ENCODE data around the gene PRSS38. TPM values are rescaled to one million over a fixed set of nuclear protein-coding genes. Genes with fewer than 3 reads are reported as not detected.

The PRSS38 gene
- total RNA-seq, 1 experiment from 2014 or later, result not detected

DNA sequence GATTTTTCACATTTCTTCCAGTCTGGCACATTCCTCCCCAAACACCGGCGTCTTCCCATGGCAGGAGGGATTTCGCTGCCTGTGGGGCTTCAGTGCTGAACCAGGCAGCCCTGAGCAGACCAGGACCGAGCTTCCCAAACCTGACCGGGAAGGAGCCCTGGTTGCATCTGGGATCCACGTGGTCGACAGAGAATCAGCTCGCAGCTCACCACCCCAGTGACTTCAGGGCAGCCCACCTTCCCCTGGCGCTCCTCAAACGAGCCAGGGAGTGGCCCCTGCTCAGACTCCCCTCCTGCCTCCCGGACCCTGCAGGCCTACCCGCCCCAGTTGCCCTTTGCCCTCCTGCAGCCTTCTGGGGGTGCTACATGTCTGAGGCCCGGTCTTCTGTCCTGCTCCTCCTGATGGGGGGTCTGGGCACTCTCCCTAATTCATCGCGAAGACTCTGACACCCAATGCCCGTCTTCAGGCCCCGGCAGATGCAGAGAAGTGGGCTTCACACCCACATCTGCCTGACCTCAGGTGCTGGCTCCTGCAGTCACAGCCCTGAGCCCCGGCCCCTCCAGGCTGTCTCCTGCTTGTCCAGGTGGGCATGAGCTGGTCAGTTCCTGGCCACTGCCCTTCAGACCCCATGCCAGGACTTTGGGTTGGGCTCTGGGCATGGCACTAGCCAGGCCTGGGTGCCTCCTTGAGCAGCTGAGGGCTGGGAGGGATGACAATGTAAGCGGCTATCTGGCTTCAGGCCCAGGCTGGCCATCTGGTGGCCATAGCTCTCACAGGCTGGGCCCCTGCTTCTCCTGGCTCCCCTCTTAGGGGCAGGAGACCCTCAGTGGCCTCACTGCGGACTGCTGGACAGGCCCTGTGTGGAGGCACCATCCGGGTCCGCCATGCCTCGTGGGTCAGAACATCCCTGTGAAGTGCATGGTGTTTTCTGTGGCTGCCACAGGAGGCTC, 26.1 kb upstream of the PRSS38 start:
- H3K4me1 Mint-ChIP-seq (ENCODE audit: insufficient read depth, unreplicated experiment), result peaks cover 7% of the 10 kb centered on the region
- no peak for DNase-seq (ENCODE audit: unreplicated experiment)
- H3K27me3 Mint-ChIP-seq (ENCODE audit: insufficient read depth, unreplicated experiment), result no peaks in the 10 kb centered on the region
- ChIA-PET CTCF (interaction anchor here (0.6 to 3.4 kb wide), 5 partner anchors 17 to 308 kb away, joined by 3 to 13 read pairs (median 3); no protein-coding TSS in a partner anchor), POLR2A (interaction anchor here (1.0 to 2.4 kb wide), 3 partner anchors 18 to 156 kb away, joined by 4 to 16 read pairs (median 6); no protein-coding TSS in a partner anchor)
- TF ChIP-seq CTCF (IDR thresholded peaks at IDR 0.05; ENCODE audit: unreplicated experiment), result no peak
- BruUV-seq (replicated peaks), result no TSS peak
- H3K4me3 Mint-ChIP-seq (ENCODE audit: unreplicated experiment), result peak overlapping the region; percentile 71
- intact Hi-C loops (cut with micrococcal nuclease), result no loop called here
- no peaks in the 10 kb centered on the region for H3K9me3 Mint-ChIP-seq (ENCODE audit: unreplicated experiment)
- peaks cover 8% of the 10 kb centered on the region for H3K36me3 Mint-ChIP-seq (ENCODE audit: insufficient read depth, unreplicated experiment)
- no peak overlapping the region for H3K27ac Mint-ChIP-seq (ENCODE audit: low read depth, unreplicated experiment)

- intact Hi-C loops (cut with micrococcal nuclease), result no loop called here
- Mint-ChIP-seq H3K4me1 (ENCODE audit: insufficient read depth, unreplicated experiment) (peaks cover 12% of the 10 kb centered on the region), H3K4me3 (ENCODE audit: unreplicated experiment) (no peak overlapping the region), H3K36me3 (ENCODE audit: insufficient read depth, unreplicated experiment) (peaks cover 8% of the 10 kb centered on the region), H3K27me3 (ENCODE audit: insufficient read depth, unreplicated experiment) (no peaks in the 10 kb centered on the region), H3K27ac (ENCODE audit: low read depth, unreplicated experiment) (no peak overlapping the region), H3K9me3 (ENCODE audit: unreplicated experiment) (no peaks in the 10 kb centered on the region)
- no TSS peak for BruUV-seq (replicated peaks)
- ChIA-PET POLR2A (interaction anchor here (1.0 kb wide), 1 partner anchor 156 kb away, joined by 4 read pairs; no protein-coding TSS in a partner anchor), CTCF (interaction anchor here (0.6 to 3.4 kb wide), 4 partner anchors 11 to 109 kb away, joined by 3 to 13 read pairs (median 3); no protein-coding TSS in a partner anchor)
- DNase-seq (ENCODE audit: unreplicated experiment), result no peak
- TF ChIP-seq CTCF (IDR thresholded peaks at IDR 0.05; ENCODE audit: unreplicated experiment), result no peak
Measured at GRCh38 chr1:227790034-227790400, 25.5 kb upstream of the PRSS38 start.

DNA sequence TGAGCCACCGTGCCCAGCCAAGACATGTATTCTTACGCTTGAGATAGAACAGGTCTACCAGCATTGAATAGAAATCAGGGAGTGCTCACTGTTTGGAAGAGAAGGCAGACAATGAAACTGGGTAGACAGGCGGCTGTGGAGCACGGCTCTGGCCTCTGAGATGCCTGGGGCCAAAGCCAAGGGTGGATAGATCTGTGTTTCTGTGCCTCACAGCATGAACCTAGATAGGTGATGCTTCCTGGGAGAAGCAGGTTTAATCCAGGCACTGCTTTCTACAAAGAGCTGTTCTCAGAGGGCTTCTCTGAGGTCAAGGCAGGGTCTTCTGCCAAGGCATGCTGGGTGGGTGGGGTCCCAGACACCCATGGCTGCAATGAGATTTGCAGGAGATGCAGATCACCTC, 24.6 kb upstream of the PRSS38 start:
- CTCF ChIA-PET, result interaction anchor here (0.7 to 1.3 kb wide), 2 partner anchors 11 to 28 kb away, joined by 3 read pairs; no protein-coding TSS in a partner anchor
- BruUV-seq (replicated peaks), result no TSS peak
- Mint-ChIP-seq H3K27me3 (ENCODE audit: insufficient read depth, unreplicated experiment) (no peaks in the 10 kb centered on the region), H3K4me1 (ENCODE audit: insufficient read depth, unreplicated experiment) (peaks cover 12% of the 10 kb centered on the region), H3K27ac (ENCODE audit: low read depth, unreplicated experiment) (no peak overlapping the region), H3K4me3 (ENCODE audit: unreplicated experiment) (no peak overlapping the region), H3K9me3 (ENCODE audit: unreplicated experiment) (no peaks in the 10 kb centered on the region), H3K36me3 (ENCODE audit: insufficient read depth, unreplicated experiment) (peaks cover 6% of the 10 kb centered on the region)
- no peak for DNase-seq (ENCODE audit: unreplicated experiment)
- intact Hi-C loops (cut with micrococcal nuclease), result no loop called here
- POLR2A ChIA-PET, result interaction anchor here (0.6 to 1.4 kb wide), 3 partner anchors 15 to 31 kb away, joined by 3 to 5 read pairs (median 3); no protein-coding TSS in a partner anchor
- no peak for TF ChIP-seq CTCF (IDR thresholded peaks at IDR 0.05; ENCODE audit: unreplicated experiment)

DNA sequence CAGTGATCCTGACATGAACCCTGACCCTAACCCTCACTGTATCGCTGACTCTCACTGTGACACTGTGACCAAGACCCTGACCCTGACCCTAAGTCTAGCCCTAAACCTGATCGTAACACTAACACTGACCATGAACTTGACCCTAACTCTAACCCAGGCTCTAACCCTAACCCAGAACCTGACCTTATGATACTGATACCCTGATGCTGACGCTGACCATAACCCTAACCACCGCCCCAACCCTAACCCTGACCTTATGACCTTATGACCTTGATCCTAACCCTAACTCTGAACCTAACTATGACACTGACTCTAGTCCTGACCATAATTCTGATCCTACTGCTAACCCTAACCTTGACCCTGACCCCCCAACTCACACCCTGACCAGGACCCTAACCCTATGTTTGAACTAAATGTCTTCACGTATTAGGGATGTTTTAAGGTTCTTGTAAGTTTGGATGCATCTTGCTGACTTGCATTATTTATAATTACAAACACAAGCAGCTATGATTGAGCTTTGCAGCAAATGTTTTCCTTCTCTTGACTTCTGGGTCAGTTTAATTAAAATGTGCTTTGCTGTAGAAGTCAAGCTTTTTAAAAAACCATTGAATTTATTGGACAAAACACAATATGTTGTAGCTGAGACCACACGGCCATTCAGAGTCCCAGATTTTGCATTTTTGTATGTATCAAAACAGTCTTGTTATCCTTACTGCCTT, 23.9 kb upstream of the PRSS38 start:
- POLR2A ChIA-PET, result interaction anchor here (0.6 to 1.4 kb wide), 3 partner anchors 14 to 31 kb away, joined by 3 to 5 read pairs (median 3); no protein-coding TSS in a partner anchor
- Mint-ChIP-seq H3K4me1 (ENCODE audit: insufficient read depth, unreplicated experiment) (peaks cover 12% of the 10 kb centered on the region), H3K27me3 (ENCODE audit: insufficient read depth, unreplicated experiment) (no peaks in the 10 kb centered on the region), H3K36me3 (ENCODE audit: insufficient read depth, unreplicated experiment) (no peaks in the 10 kb centered on the region), H3K4me3 (ENCODE audit: unreplicated experiment) (no peak overlapping the region), H3K27ac (ENCODE audit: low read depth, unreplicated experiment) (no peak overlapping the region), H3K9me3 (ENCODE audit: unreplicated experiment) (no peaks in the 10 kb centered on the region)
- DNase-seq (ENCODE audit: unreplicated experiment), result no peak
- TF ChIP-seq CTCF (IDR thresholded peaks at IDR 0.05; ENCODE audit: unreplicated experiment), result no peak
- BruUV-seq (replicated peaks), result no TSS peak
- CTCF ChIA-PET, result interaction anchor here (1.3 kb wide), 1 partner anchor 12 kb away, joined by 3 read pairs; no protein-coding TSS in a partner anchor
- intact Hi-C loops (cut with micrococcal nuclease), result no loop called here
